Testis (tissue), 2 donors: ENCODE measurements around the gene SLC6A8.

Experiments
- CTCF ChIP-seq, 3 experiments: fragments of 450-650 bp in 2 of 3; fragments of 200-600 bp in 1 of 3; sonication (generic) in 1 of 3; IDR thresholded peaks; one replicate each; pipeline ENCODE4 v1.5.1; 2016 to 2019; ENCODE audit warnings: antibody characterized with exemption in 3 of 3, mild to moderate bottlenecking in 2 of 3, moderate library complexity in 1 of 3
- POLR2A ChIP-seq: fragments of 450-650 bp; IDR thresholded peaks from one replicate; pipeline ENCODE4 v1.6.1; 2017; ENCODE audit warnings: antibody characterized with exemption, mild to moderate bottlenecking, moderate library complexity

GRCh38 chrX:153701706-153702105 lies 14.0 kb downstream of the SLC6A8 start:
- TF ChIP-seq POLR2A (no peak), CTCF (IDR thresholded peaks at IDR 0.05) (no peak)
